Effector memory CD4-positive, alpha-beta T cell (primary cell): ENCODE results near the gene CCDC127.

ENCODE experiments used
- DNase-seq, 3 donors: peaks; one replicate each; pipeline ENCODE4 v3.0.0-alpha.2; 2020
- H3K27ac ChIP-seq: 2 replicates; pipeline ENCODE4 v1.7.0; 2013; ENCODE audit warnings: mild to moderate bottlenecking, low read length, moderate library complexity; ENCODE audit not compliant: insufficient read depth, poor library complexity, severe bottlenecking
- H3K27me3 ChIP-seq: replicated peaks from 2 replicates; pipeline ENCODE4 v1.7.0; 2013; ENCODE audit warnings: mild to moderate bottlenecking, low read length; ENCODE audit not compliant: insufficient read depth, control insufficient read depth, poor library complexity, severe bottlenecking
- H3K36me3 ChIP-seq: 2 replicates; pipeline ENCODE4 v1.7.0; 2013; ENCODE audit warnings: mild to moderate bottlenecking, low read length, moderate library complexity; ENCODE audit not compliant: control insufficient read depth, insufficient read depth
- H3K4me1 ChIP-seq: 2 replicates; pipeline ENCODE4 v1.7.0; 2013; ENCODE audit warnings: low read length, mild to moderate bottlenecking; ENCODE audit not compliant: control insufficient read depth, insufficient read depth, poor library complexity, severe bottlenecking
- H3K4me3 ChIP-seq: 2 replicates; pipeline ENCODE4 v1.7.0; 2013; ENCODE audit warnings: low read length, low read depth, mild to moderate bottlenecking; ENCODE audit not compliant: insufficient read depth, poor library complexity, severe bottlenecking
- H3K9me3 ChIP-seq: 2 replicates; pipeline ENCODE4 v1.7.0; 2013; ENCODE audit warnings: mild to moderate bottlenecking, low read length, moderate library complexity; ENCODE audit not compliant: control insufficient read depth

Gene CCDC127

DNA sequence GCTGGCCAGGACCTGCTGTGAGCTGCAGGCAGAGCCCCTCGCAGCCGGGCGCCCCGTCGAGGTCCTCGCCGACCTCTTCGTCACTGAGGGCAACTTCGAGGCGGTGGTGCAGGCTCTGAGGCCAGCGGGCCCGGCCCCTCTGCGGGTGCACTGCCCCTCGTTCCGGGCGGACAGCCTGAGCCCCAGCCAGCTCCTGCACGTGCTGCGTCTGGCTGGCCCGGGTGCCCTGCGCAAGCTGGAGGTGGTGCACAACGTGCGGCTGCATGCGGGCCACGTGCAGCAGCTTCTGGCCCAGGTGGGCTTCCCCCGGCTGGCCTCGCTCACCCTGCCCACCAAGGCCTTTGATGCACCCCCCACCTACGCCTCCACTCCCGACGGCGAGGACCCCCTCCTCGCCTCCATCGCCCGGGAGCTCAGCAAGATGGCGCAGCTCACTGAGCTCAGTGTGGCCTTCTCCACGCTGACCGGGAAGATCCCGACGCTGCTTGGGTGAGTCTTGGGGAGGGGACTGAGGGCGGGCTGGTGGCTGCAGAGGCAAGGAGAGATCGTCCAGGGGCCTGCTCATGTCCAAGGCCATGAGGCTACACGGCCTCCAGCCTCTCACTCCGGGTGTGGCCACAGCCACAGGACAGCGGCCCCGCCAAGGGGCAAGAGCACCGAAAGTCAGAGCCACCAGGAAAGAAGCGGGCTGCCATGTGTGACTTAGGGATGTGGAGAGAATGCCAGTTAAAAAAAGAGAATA is 25.8 kb downstream of the CCDC127 start:
- no peaks in the 10 kb centered on the region for H3K9me3 ChIP-seq
- no peak overlapping the region for H3K27ac ChIP-seq
- H3K4me3 ChIP-seq = no peak overlapping the region
- no peak for DNase-seq
- no peaks in the 10 kb centered on the region for H3K36me3 ChIP-seq
- H3K27me3 ChIP-seq = no peaks in the 10 kb centered on the region
- H3K4me1 ChIP-seq = peaks cover 3% of the 10 kb centered on the region

DNA sequence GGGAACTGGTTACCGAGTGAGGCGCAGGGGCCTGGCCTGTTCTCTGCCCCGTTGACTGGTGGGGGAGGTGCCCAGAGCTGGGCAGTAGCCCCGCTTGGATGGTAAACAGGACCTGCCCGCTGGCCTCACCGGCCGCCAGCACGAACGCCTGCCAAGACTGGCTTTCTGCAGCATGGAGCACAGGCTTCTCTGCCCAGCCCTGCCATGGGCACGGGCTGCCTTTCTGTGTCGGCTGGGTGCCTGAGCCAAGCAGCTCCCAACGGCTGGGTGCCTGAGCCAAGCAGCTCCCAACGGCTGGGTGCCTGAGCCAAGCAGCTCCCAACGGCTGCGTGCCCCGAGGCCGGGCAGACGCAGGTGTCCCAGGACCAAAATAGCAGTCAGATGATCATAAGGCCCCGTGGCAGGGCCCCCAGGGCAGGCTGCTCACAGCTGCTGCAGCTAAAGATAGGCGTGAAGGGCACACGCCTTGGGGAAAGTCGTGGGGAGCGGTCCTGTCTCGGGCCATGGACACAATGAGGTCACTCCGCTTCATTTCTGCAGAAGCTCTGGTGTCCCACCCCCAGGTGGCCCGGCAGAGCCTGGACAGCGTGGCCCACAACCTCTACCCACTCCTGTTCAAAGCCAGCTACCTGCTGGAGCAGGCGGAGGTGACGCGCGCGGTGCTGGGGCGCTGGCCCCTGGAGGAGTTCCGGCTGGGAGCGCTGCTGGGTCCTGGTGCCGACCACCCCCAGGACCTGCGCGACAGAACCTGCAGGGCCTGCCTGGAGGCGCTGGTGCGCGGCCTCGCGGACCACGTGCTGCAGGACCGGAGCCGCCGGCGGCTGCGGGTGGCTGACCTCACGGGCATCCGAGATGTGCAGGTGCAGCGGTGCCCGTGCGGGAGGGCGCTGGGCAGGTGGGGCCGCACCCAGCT is 26.7 kb downstream of the CCDC127 start, which contains the start of gene LRRC14B:
LRRC14B (plus strand) TSS at position 460 of the 913 bp plus-strand sequence; CDS start at position 504, 44 bp downstream.
- H3K4me1 ChIP-seq = peaks cover 3% of the 10 kb centered on the region
- no peaks in the 10 kb centered on the region for H3K27me3 ChIP-seq

DNA sequence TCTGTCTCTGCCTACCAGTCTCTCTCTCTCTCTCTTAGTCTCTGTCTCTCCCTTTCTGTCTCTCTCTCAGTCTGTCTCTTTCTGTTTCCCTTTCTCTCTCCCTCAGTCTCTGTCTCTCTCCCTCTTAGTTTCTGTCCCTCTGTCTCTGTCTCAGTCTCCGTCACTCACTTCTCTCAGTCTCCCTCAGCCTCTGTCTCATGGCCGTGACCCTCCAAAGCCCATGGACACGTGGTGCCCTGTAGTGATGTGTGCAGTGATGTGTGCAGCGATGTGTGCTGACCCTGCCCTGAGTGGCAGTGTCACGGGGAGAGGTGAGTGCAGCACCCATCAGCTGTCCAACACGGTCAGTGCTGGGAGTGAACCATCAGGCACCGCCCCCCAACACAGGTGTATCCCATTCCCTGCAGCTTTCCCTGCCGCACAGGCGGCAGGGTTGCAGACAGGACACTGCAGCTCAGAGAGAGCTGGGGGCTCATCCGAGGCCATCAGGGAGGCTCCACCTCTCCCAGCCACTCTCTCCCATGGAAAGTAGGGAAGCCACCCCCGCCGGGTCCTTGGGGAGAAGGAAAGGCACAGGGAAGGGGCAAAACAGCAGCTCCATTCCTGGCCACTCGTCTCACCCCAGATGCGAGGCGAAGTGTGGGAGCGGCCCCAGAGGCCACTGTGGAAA is 27.5 kb downstream of the CCDC127 start:
- no peaks in the 10 kb centered on the region for H3K27me3 ChIP-seq
- H3K27ac ChIP-seq = no peak overlapping the region
- no peaks in the 10 kb centered on the region for H3K9me3 ChIP-seq
- H3K36me3 ChIP-seq = no peaks in the 10 kb centered on the region
- DNase-seq = no peak
- no peak overlapping the region for H3K4me3 ChIP-seq
- H3K4me1 ChIP-seq = peaks cover 3% of the 10 kb centered on the region

More for the DNA sequence above, 26.7 kb downstream of the CCDC127 start, which contains the start of gene LRRC14B:
- Histone ChIP-seq H3K36me3 (no peaks in the 10 kb centered on the region), H3K9me3 (no peaks in the 10 kb centered on the region), H3K27ac (no peak within 1 kb of the TSS), H3K4me3 (no peak within 1 kb of the TSS)
- DNase-seq = no peak

DNA sequence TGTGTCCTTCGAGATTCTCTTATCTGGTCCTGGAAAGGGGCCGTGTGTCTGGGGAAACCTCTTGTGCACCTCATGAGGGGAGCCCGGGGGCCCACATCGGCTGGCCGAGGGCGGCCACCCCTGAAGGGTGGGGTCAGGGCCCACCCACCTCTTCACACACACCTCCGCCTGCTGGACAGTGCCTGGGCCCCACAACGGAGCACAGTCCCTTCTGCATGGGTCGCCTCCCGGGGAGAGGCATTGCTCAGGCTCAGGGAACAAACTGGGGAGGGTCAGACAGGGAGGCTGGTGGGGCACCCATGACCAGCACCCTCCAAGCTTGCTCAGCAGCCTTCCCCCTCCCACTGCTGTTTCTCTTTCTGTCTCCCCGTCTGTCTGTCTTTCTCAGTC is 28.0 kb downstream of the CCDC127 start:
- Histone ChIP-seq H3K4me3 (no peak overlapping the region), H3K27ac (no peak overlapping the region), H3K4me1 (peaks cover 3% of the 10 kb centered on the region), H3K27me3 (no peaks in the 10 kb centered on the region), H3K9me3 (no peaks in the 10 kb centered on the region), H3K36me3 (no peaks in the 10 kb centered on the region)
- no peak for DNase-seq

DNA sequence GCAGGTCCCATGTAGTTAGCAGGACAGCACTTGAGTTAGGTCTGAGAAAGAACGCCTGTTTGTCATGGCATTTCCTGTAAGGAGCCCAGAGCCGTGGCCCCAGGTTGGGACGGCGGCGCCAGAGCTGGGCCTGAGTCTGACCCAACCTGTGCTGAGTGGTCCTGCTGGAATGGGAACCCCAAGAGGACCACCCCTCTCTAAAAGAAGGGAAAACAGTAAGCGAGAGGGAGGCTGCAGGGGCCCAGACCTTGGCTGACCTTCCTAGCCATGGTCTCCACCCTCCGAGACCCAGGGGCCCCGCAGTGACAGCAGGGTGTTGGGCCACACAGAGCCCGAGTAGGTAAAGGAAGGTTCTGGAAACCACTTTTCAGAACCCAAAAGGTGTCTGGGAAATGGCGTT is 28.5 kb downstream of the CCDC127 start:
- H3K4me3 ChIP-seq = no peak overlapping the region
- H3K9me3 ChIP-seq = no peaks in the 10 kb centered on the region
- no peak overlapping the region for H3K27ac ChIP-seq
- H3K4me1 ChIP-seq = peaks cover 3% of the 10 kb centered on the region
- no peaks in the 10 kb centered on the region for H3K36me3 ChIP-seq
- no peaks in the 10 kb centered on the region for H3K27me3 ChIP-seq
- DNase-seq = no peak

DNA sequence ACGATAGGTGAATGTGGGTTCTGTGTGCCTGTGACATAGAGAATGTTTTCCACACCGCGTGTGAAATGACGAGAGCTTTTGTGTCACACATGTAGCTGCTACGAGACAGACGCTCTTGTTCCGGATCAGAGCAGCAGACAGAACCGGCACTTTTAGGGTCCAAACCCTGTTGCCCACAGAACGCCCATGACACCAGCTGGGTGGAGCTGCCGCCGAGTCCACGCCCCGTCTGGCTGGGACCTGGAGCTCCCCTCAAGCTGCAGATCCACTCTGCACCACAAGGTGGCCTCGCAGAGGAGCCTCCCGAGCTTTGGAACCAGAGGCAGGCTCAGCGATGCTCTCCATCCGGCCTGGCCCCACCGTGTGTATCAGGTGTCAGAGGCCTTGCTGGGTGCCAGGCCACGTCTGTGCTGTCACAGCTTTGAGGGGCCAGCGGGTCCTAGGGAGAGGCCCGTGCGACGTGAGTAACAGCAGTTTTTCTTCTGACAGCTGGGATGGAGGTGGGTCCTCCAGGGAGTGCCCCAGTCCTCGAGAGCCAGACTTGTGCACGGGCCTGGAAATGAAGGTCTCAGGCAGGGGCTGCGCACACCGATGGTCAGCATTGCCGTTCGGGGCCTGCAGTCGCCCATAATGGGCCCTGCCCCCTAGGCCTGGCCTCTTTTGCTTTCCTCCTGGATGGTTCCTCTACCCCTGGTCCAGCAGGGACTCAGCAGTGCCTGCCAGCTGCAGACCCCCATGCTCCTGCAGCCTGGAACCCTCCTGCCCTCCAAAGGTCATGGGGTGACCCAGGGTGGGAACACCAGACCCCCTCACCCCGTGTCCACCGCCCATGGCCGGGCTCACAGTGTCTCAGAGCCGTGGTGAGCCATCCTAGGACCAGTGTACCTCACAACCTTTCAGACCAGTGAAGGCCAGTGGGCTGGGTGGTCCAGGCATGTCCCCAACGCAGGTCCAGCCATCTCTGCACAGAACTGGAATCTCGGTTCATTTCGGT is 29.2 kb downstream of the CCDC127 start:
- no peak overlapping the region for H3K4me3 ChIP-seq
- H3K4me1 ChIP-seq = peaks cover 3% of the 10 kb centered on the region
- H3K27me3 ChIP-seq = no peaks in the 10 kb centered on the region

DNA sequence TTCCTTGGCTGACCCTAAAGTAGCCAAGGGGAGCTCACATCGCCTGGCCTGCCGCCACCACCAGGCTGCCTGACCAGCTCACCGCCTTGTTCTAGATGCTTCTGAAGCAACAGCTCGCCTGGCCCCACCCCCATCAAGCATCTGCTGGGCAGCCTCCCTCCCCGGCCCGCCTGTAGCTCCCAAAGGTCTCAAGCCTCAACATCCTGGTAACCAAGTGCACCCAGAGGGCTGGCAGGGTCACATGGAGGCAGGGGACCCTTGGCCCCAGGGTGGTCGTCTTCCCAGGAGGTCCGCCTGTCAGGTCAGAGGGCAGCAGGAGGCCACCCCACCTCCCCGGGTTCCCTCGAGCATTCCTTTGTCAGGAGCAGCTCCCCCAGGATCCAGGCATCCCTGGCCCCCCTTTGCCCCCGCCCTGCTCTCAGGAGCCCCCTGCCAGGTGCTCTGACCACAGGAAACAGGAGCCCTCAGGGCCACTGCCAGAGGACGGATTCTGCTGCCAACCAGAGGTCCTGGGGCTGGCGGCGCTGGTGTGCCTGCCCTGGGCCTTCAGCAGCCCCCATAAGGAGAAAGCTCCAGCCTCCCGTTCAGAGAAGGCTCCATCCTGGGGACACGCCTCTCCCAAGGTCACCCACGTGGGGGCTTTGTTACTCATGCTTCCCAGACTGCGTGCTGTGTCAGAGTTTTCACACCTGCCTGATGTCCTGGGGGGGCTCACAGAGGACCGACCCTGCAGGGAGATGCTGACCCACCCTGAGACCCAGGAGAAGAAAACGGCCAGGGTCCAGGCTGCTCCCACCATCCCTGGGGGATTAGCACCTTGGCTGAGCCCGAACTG is 30.1 kb downstream of the CCDC127 start:
- DNase-seq = no peak
- Histone ChIP-seq H3K27ac (no peak overlapping the region), H3K9me3 (no peaks in the 10 kb centered on the region), H3K4me3 (no peak overlapping the region), H3K4me1 (peaks cover 3% of the 10 kb centered on the region), H3K27me3 (no peaks in the 10 kb centered on the region), H3K36me3 (no peaks in the 10 kb centered on the region)

More for the DNA sequence above, 29.2 kb downstream of the CCDC127 start:
- no peaks in the 10 kb centered on the region for H3K9me3 ChIP-seq
- DNase-seq = peak; percentile 62 to 70 (median 69)
- H3K27ac ChIP-seq = no peak overlapping the region
- no peaks in the 10 kb centered on the region for H3K36me3 ChIP-seq

DNA sequence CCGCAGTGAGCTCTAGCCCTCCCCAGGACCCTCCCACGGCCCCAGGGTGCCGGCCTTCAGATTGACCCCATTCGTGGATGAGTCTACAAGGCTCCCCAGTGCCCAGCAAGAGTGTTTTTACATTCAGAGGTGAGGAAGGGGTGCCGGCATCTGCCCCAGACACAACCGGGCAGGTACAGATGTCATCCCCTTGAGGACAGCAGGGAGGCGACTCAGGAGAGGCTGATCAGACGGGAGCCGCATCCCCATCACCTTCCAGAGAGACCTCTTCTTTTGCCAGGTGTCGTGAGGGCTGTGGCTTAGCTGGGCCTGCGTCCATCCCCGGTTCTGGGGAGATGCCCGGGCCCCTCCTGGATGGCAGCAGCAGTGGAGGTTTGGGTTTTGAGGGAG is 30.9 kb downstream of the CCDC127 start:
- Histone ChIP-seq H3K27me3 (no peaks in the 10 kb centered on the region), H3K27ac (no peak overlapping the region), H3K9me3 (no peaks in the 10 kb centered on the region), H3K36me3 (no peaks in the 10 kb centered on the region), H3K4me3 (no peak overlapping the region), H3K4me1 (peaks cover 3% of the 10 kb centered on the region)
- no peak for DNase-seq
